HG03520 (cell line): ENCODE measurements around the gene WIPF1.

Experiments
- ATAC-seq: cut with Tn5 transposase; IDR thresholded peaks from one replicate; pipeline ENCODE4 v1.9.1; 2021; ENCODE audit warnings: mild to moderate bottlenecking, moderate library complexity; ENCODE audit not compliant: unreplicated experiment

WIPF1 gene

DNA sequence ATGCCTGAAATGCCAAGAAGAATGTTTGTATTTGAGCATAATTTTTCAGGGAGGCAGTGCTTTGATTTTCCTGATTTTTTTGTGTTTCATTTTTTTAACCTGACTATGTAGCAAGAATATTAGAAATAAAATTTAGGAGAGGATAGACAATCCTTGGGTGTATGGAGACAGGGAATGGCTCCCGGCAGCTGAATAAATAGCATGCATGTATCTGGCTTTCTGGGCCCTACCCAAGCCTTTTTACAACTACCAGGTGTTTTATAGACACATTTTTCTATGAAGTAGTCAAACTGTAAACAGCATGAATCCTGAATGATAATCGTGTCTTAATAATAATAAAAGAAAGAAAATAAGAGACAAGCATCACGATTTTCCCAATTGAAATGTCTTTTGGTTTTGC is 52.4 kb downstream of the WIPF1 start:
- ATAC-seq, result no peak

GRCh38 chr2:174544802-174545201 is 52.8 kb downstream of the WIPF1 start:
- ATAC-seq, result no peak

GRCh38 chr2:174544156-174544555 is 53.4 kb downstream of the WIPF1 start:
- no peak for ATAC-seq

DNA sequence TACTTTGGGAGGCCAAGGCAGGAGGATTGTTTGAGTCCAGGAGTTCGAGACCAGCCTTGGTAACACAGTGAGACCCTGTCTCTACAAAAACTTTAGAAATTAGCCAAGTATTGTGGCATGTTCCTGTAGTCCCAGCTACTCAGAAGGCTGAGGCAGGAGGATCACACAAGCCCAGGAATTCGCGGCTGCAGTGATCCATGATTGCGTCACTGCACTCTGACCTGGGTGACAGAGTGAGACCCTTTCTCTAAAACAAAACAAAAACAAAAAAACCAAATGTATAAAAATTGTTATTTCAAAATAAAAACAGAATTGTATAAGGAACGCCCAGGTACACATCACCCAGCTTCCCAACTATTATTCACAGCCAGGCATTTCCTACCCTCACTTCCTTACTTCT is 56.7 kb downstream of the WIPF1 start:
- no peak for ATAC-seq

GRCh38 chr2:174535757-174536703 is 61.6 kb downstream of the WIPF1 start:
- no peak for ATAC-seq

DNA sequence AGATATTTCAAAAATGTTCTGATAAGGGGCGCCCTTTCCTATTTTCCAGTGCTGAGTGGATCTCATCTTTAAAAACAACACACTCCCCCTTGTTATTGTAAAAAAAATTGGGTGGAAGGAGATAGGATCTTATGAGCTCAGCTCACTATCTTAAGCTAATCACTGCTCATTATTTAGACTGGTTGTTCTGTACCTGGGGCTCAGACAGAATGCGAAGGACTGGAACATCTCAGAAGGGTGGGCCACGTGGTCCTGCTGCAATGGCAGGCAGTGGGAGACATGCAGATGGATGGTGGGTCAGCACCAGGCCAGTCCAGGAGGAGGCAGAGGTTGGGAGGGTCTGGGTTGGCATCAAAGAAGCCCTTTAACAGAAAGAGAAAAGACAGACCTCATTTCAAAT is 62.5 kb downstream of the WIPF1 start:
- ATAC-seq, result no peak

DNA sequence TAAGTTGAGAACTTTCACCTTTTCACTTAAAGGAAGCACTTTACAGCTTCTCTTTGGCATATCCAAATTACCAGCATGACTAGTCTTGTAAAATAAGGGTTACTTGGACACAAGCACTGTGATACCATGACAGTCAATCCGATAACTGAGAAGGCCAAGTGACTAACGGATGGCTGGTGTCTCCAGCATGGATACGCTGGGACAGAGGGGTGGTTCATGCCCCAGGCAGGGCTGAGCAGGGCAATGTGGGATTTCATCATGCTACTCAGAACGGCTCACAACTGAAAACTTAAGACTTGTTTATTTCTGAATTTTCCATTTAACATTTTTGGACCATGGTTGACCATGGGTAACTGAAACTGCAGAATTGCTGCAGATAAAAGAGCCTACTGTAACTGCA is 67.7 kb downstream of the WIPF1 start:
- no peak for ATAC-seq

DNA sequence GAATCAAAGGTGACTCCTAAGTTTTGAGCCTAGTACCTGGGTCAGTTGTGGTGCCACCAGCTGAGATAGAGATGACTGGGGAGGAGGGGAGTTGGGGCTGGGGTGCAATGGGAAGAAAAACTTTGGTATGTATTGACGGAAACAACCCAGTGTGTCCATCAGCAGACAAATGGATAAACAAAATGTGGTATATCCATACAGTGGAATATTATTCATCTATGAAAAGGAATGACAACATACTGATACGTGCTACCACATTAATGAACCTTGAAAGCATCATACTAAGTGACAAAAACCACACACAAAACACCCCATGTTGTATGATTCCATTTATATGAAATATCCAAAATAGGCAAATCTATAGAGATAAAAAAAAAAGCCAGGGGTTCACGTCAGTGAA is 69.6 kb downstream of the WIPF1 start:
- no peak for ATAC-seq

- ATAC-seq, result no peak
Observed at GRCh38 chr2:174527101-174527721, 70.4 kb downstream of the WIPF1 start.

GRCh38 chr2:174524527-174524926 is 73.1 kb downstream of the WIPF1 start:
- ATAC-seq, result no peak

- ATAC-seq, result no peak
Observed at GRCh38 chr2:174522553-174522952, 75.1 kb downstream of the WIPF1 start.

DNA sequence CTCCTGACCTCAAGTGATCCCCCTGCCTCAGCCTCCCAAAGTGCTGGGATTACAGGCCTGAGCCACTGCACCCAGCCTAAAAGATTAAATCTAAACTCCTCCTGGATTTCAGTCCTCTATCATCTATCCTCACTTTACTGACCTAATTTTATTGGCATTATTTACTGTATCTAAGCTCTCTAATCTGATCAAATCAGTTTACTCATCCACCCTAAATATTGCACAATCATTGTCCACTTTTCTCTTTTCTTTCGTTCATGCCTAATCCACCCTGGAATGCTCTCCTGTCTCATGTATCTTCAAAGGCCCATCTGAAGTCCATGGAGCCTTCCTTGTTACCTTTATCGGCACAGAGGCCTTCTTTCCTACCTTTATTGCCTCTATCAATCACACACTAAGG is 79.2 kb downstream of the WIPF1 start:
- ATAC-seq, result no peak

GRCh38 chr2:174516501-174517378 is 80.9 kb downstream of the WIPF1 start:
- ATAC-seq, result no peak

DNA sequence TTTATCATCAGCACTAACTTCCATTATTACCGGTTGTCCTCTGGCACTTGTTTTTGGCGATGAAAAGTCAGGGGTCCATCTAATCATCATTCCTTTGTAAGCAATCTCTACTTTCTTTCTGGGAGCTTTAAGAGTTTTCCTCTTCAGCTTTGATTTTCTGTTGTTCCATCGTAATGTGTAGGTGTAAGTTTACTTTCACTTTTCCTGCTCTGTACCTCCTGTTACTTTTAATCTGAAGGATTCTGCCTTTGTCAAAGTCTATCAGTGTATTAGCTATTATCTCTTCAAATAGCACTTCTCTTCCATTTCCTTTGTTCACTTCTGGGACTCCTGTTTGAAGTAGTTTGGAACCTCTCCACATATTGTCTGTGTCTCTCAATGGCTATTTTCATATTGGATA is 85.3 kb downstream of the WIPF1 start:
- ATAC-seq, result no peak

- no peak for ATAC-seq
Observed at GRCh38 chr2:174511580-174512260, 85.9 kb downstream of the WIPF1 start.

DNA sequence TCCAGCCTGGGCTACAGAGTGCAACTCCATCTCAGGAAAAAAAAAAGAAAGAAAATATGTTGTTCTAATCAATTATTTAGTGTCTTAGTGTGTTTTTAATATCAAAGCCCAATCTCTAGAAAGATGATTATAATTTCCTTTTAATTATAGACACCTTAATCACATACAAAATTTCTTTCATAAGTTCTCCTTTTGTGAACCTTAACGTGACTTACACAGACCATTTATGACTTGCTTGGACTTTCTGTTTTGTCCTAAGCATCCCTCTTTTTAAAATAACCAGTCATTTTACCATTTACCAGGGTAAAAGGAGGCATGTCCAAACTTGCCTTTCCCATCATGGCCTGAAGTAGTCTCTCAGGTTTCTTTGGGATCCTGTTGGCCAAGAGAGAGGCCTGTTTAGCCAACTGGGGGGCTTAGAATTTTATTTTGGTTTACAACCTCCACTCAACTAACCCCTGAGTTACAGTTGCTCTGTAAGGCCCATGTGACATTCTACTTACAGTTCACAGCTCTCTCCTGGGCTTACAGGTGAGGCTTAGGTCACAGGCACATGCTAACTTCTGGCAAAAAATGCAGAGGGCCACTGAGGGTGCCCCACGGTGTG is 86.9 kb downstream of the WIPF1 start:
- no peak for ATAC-seq
